Measurements from ENCODE around the gene REPS2. TPM values are rescaled to one million over a fixed set of nuclear protein-coding genes. Genes with fewer than 3 reads are reported as not detected.

REPS2 gene
- total RNA-seq, 1 donor: 1.7 TPM

DNA sequence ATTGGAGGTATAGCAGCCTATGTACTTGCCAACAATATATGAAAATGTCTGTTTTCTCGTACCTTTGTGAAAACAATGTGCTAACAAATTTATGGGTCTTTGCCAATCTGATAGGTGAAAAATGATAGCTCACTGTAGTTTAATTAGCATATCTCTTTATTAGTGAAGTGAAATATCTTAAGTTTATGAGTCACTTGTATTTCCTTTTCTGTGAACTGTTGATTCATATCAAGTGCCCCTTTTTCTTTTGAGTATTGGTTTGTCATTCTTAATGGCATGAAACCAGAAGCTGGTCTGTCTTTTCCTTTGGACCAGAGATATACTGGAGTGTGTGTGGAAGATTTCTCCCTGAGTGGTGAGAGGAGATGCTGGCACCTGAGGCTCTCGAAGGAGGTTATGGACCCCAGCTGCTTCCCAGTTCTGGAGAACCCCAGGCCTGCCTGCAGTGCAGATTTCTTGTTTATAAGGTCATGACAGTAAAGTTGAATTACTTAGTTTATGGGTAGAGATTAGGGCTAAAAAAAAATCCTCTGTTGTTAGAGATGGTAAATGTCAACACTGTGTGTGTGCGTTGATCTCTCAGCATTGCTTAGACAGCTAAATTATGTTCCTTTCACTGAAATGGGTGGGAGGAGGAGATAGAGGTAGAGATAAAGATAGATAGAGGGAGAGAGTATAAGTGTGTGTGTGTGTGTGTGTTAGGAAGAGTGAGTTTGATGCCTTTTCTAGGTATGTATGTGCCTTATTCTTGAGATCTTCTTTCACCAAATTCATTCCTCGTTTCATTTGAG, 89.9 kb downstream of the REPS2 start:
- DNase-seq (ENCODE audit: low read depth): no peak
- TF ChIP-seq CTCF (IDR thresholded peaks at IDR 0.05; ENCODE audit: insufficient read depth, low read length): no peak
- H3K4me3 ChIP-seq (ENCODE audit: low read depth, low read length): no peak overlapping the region

DNA sequence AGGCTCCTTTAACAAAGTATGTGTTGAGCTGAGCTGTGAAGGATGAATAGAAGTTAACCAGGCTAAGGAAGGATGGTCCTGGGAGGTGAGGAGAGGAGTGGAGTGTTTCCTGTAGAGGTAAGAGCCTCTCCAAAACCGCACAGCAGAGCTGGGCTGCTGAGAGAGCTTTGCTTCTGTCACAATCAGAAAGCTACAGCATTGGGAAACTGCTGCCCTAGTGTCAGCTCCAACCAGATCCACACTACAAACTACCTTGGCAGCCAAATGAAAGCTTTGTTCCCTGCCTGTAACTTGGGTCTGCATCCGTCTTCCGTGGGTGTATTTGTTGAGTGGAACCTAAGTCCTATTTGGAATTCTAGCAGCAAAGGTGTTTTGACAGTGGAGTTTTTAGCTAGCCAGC, 91.8 kb downstream of the REPS2 start:
- DNase-seq (ENCODE audit: low read depth): no peak
- no peak for TF ChIP-seq CTCF (IDR thresholded peaks at IDR 0.05; ENCODE audit: insufficient read depth, low read length)
- H3K4me3 ChIP-seq (ENCODE audit: low read depth, low read length): no peak overlapping the region

- peak; percentile 79 for DNase-seq (ENCODE audit: low read depth)
- no peak for TF ChIP-seq CTCF (IDR thresholded peaks at IDR 0.05; ENCODE audit: insufficient read depth, low read length)
- H3K4me3 ChIP-seq (ENCODE audit: low read depth, low read length): no peak overlapping the region
Observed at GRCh38 chrX:17038681-17039161, 92.3 kb downstream of the REPS2 start.

DNA sequence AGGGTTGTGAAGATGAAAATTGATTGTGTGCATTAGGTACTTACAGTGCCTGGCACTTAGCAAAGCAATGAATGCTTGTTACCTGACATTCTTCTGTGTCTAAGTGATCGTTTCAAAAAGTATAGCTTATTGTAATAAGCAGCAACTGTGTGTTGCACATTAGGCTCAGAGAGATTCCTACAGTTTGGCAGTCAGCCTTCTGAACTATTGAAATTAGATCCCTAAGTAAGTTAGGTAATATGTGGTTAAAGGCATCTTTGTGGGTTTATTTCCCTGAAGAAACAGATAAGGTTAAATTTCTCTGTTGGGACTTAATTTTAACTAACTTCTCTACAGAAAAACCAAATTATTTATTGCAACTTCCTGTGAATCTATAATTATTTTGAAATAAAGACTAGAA, 93.4 kb downstream of the REPS2 start:
- H3K4me3 ChIP-seq (ENCODE audit: low read depth, low read length): no peak overlapping the region
- peak; percentile 67 for DNase-seq (ENCODE audit: low read depth)
- no peak for TF ChIP-seq CTCF (IDR thresholded peaks at IDR 0.05; ENCODE audit: insufficient read depth, low read length)

DNA sequence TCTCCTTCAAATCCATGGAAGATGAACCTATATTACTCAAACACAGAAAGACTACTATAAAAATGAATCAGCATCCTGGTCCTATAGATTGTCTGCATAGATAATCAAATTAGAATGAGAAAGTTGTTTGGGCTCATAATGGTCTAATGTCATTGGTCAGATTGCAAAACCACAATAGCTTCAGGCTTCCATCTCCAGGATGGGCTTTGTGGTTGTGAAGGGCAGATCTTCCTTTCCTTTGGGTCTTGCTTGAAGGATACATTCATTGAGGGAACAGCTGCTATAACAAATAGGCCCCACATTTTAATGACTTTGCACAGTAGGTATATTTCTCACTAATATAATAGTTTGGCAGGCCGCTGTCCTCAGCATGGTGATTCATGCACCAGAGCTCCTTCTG, 94.3 kb downstream of the REPS2 start:
- H3K4me3 ChIP-seq (ENCODE audit: low read depth, low read length): no peak overlapping the region
- no peak for DNase-seq (ENCODE audit: low read depth)
- TF ChIP-seq CTCF (IDR thresholded peaks at IDR 0.05; ENCODE audit: insufficient read depth, low read length): no peak

DNA sequence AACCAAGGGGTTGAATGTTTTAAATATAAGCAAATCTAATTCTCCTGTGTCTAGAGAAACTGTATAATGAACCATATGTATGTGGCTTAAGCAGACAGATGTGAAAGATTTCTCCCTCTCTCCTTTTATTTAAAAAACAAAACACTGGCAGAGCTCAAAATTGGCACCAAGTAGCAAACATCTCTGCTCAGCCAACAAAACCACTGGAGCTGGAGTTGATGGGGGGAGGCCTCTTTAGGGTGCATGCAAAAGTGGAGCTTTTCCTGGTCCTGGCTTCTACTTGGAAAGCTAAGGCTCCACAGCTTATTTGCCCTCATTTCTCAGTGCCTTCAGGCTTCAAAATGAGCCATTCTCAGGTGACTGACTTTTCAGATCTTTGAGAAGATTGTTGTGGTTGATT, 95.6 kb downstream of the REPS2 start:
- DNase-seq (ENCODE audit: low read depth): peak; percentile 30
- no peak for TF ChIP-seq CTCF (IDR thresholded peaks at IDR 0.05; ENCODE audit: insufficient read depth, low read length)
- no peak overlapping the region for H3K4me3 ChIP-seq (ENCODE audit: low read depth, low read length)

Data from fibroblast of the aortic adventitia (primary cell).